GM12892 (cell line): ENCODE data around the gene RBM10.
A peak's percentile ranks its signal among the peaks of the same experiment; 100 is the strongest.

Experiments
- DNase-seq: peaks from one replicate; pipeline ENCODE4 v3.0.0; 2011; ENCODE audit not compliant: insufficient read length
- FAIRE-seq: peaks from 2 replicates; lab custom pipeline; 2011; peaks lifted over from hg19 to GRCh38; lab: Jason Lieb, UNC
- POLR2A ChIP-seq: IDR thresholded peaks from 2 replicates; pipeline ENCODE4 v1.6.1; 2011; ENCODE audit warnings: low read depth, low read length, control low read depth
- POLR2AphosphoS5 ChIP-seq: IDR thresholded peaks from 2 replicates; pipeline ENCODE4 v1.6.1; 2011; ENCODE audit warnings: low read depth, low read length, control low read depth
- TAF1 ChIP-seq: IDR thresholded peaks from 2 replicates; pipeline ENCODE4 v1.6.1; 2011; ENCODE audit warnings: low read depth, mild to moderate bottlenecking, control low read depth, low read length, borderline replicate concordance

The RBM10 gene

DNA sequence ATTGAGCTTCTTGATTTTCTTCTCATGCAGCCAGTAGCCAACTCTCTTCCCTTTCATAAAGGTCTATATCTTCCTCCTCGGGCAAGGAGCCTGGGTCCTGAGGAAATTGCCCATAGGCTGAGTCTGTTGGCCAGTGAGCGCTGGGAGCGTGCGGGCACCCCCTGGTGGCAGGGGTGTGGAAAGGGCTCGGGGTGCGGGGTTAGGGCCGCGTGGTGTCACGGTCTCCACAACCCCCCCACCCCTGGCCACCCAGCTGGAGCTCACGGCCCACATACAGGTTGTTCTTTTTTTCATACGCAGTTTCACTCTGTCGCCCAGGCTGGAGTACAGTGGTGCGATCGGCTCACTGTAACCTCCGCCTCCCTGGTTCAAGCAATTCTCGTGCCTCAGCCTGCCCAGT, 13.1 kb downstream of the RBM10 start:
- DNase-seq = no peak
- no peak for FAIRE-seq
- TF ChIP-seq TAF1 (no peak), POLR2AphosphoS5 (no peak), POLR2A (no peak)

DNA sequence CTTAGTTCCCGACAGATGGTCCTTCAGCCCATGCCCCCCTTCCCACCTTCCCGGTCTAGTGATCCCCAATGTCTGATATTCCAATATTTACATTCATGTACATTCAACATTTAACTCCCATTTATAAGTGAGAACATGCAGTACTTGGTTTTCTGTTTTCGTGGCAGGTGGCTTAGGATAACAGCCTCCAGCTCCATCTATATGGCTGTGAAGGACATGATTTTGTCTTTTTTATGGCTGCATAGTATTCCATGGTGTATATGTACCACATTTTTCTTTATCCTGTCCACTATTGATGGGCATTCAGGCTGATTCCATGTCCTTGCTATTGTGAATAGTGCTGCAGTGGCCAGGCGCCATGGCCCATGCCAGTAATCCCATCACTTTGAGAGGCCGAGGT, 13.8 kb downstream of the RBM10 start:
- TF ChIP-seq POLR2A (no peak), POLR2AphosphoS5 (no peak), TAF1 (no peak)
- no peak for FAIRE-seq
- no peak for DNase-seq

DNA sequence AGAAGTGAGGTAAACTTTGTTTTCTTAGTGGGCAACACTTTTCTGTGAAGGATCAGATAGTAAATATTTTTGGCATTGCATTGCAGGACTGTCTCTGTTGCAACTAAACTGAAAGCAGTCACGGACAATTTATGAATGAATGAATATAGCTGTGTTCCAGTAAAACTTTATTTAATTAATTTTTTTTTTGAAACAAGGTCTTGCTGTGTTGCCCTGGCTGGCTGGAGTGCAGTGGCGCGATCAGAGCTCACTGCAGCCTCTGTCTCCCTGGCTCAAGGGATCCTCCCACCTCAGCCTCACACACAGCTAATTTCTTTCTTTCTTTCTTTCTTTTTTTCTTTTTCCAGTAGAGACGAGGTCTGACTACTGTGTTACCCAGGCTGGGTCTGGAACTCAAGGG, 15.8 kb downstream of the RBM10 start:
- FAIRE-seq = no peak
- DNase-seq = no peak
- TF ChIP-seq POLR2A (no peak), TAF1 (no peak), POLR2AphosphoS5 (no peak)

DNA sequence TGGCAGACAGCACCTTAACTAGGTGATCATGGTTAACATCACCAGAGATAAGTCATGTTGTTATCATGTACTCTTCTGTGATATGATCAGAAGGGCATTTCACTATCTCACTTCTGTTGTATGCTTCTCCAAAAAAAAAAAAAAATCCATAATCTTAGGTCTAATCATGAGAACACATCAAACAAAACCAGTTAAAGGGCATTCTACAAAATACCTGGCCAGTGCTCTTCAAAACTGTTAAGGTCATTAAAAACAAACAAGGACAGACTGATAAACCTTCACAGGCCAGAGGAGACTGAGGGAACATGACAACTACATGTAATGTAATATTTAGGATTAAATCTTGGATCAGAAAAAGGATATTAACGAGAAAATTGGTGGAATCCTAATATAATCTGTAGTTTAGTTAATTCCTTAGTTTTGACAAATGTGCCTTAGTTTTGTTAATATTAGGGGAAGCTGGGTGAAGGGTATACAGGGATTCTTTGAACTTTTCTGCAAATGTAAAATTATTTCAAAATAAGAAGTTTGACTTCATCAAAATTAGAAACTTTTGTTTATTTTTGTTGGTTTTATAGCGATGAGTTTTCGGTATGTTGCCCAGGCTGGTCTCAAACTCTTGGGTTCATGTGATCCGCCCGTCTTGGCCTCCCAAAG, 18.0 kb downstream of the RBM10 start:
- no peak for FAIRE-seq
- TF ChIP-seq POLR2AphosphoS5 (no peak), TAF1 (no peak), POLR2A (no peak)
- no peak for DNase-seq

DNA sequence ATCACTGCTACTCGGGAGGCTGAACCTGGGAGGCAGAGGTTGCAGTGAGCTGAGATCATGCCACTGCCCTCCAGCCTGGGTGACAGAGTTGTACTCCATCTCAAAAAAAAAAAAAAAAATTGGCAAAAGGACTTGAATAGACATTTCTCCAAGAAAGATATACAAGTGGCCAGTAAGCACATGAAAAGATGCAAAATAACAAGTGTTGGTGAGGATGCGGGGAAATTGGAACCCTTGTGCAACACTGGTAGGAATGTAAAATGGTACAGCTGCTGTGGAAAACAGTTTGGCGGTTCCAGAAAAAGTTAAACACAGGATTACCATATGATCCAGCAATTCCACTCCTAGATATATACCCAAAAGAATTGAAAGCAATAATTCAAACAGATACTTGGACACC, 19.4 kb downstream of the RBM10 start:
- DNase-seq (no peak), FAIRE-seq (no peak)
- TF ChIP-seq POLR2AphosphoS5 = no peak

DNA sequence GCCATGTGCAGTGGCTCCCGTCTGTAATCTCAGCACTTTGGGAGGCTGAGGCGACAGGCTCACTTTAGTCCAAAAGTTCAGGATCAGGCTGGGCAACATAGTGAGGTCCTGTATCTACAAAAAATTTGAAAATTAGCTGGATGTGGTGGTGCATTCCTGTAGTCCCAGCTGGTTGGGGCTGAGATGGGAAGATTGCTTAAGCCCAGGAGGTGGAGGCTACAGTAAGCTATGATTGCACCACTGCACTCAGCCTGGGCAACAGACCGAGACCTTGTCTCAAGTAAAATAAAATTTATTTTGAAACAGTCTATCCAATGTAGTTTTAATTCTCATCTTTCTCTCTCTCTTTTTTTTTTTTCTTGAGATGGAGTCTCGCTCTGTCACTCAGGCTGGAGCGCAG, 21.1 kb downstream of the RBM10 start:
- no peak for TF ChIP-seq TAF1
- no peak for TF ChIP-seq POLR2A
- TF ChIP-seq POLR2AphosphoS5 = no peak
- no peak for DNase-seq
- FAIRE-seq = no peak

DNA sequence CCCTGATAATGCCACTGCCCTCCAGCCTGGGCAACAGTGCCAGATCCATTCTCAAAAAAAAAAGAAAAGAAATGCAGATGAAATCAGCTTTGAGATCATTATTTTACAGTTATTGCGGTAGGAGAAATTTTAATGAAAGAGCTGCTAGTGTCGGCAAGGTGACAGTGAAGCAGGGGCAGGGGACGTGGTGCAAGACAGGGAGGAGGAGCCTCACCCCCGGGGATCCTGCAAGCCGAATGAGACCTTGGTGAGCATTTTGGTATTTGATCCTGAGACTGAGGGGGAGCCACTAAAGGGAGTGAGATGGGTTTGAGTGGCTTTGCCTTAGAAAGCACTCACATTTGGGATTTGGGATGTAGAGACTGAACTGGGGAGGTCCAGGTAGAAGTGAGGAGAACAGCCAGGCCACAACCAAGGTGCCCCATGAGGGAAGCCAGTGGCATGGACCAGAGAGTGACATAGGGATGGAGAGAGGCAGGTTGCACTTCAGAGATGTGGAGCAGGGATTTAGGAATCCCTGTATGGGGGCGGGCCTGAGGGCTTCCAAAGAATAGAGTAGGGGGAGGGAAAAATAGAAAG, 23.6 kb downstream of the RBM10 start:
- no peak for DNase-seq

DNA sequence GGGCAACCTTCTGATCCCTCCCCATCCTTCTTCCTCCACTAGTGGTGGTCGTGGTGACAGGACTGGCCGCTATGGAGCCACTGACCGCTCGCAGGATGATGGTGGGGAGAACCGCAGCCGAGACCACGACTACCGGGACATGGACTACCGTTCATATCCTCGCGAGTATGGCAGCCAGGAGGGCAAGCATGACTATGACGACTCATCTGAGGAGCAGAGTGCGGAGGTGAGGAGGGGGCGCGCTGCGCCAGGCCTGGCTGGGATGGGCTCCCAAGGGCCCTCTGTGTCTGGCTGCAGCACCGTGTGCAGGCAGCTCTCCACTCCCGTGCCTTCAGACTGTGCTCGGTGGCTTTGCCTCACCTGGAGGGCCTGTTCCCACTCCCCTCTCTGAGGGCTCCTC, 24.3 kb downstream of the RBM10 start:
- DNase-seq (peak; percentile 5), FAIRE-seq (no peak)
- TF ChIP-seq POLR2AphosphoS5 (no peak), TAF1 (no peak)

More for the DNA sequence above, 23.6 kb downstream of the RBM10 start:
- FAIRE-seq = no peak
- TF ChIP-seq TAF1 (no peak), POLR2A (no peak), POLR2AphosphoS5 (no peak)

DNA sequence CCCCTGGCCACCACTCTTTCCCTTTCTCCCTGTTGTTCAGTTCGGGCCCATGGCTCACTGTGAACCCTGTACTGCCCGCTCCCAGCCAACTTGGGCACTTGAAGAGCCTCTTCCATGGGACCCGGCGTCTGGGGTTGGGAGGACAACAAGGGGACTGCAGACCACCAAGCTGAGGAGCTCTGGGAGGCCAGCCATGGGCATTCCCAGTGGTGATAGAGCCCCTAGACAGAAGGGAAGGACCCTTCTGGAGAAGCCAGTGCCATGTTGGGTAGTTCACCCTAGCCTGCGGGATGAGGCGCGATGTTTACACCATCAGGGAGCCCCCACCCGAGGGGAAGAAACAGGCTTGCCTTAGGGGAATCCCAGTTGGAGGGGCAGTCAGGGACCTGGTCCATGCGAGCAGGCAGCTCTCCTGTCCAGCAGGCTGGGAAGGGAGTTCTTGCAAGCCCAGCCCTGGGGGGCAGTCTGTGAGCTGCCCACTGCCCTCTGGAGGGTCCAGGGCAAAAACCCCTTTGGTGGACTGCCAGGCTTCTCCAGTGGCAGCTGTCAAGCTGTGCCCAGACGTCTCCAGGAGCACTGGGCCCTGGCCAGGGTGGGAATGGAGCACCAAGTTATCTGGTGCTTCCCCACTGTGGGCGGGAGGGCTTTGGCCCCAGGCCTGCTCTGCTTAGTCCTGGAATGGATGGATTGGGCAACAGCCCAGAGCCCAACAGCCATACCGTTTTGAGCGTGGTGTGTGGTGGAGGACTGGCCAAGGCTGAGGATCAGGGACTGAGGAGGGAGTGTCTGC, 24.9 kb downstream of the RBM10 start:
- FAIRE-seq (no peak), DNase-seq (no peak)
- no peak for TF ChIP-seq POLR2A
- TF ChIP-seq TAF1 = no peak
- TF ChIP-seq POLR2AphosphoS5 = no peak

DNA sequence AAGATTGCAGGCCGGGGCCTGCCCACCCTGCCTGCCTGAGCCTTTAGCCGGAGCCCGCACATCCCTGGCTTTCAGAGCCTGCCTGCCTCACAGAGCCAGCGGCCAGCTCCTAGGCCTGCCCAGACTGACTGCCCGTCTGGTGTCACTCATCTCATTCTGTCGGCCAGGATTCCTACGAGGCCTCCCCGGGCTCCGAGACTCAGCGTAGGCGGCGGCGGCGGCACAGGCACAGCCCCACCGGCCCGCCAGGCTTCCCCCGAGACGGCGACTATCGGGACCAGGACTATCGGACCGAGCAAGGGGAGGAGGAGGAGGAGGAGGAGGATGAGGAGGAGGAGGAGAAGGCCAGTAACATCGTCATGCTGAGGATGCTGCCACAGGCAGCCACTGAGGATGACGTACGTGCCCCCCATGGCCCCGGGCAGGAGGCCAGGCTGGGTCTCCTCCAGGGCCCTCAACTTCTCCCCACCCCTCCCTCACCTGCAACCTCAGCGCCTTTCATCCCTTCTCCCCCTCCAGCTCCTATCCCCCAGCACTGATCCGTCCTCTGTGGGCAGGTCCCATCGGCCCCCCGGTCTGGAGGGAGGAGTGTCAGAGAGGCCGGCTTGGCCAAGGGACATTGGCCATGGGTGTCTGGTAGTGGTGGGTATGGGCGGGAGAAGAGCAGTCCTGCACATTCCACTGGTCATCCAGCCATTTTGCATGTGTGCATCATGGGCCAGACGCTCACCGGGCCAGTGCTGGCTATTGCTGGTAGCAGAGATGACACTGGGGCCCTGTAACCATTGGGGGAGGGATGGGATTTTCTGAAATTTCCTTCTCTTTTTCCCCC, 26.1 kb downstream of the RBM10 start:
- TF ChIP-seq TAF1 (no peak), POLR2A (no peak), POLR2AphosphoS5 (no peak)
- FAIRE-seq (no peak), DNase-seq (peak; percentile 6)

DNA sequence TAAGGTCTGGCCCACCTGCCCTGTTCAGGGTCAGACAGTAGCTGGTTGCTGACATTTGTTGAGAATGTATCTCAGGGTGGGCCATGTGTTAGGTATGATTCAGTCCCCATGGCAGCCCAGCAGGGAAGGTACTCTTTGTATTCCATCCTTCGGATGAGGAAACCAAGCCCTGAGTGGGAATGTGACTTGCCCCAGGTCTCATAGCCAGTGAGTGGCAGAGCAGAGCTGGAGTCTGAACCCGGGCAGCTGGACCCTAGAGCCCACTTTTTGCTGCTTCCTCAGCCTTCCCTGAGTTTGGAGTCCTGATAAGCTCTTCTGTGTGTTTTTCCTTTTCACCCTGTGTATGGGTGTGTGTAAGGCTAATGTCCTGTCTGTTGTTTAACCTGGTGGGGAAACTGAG, 27.0 kb downstream of the RBM10 start:
- FAIRE-seq (no peak), DNase-seq (no peak)
- no peak for TF ChIP-seq POLR2A
- no peak for TF ChIP-seq POLR2AphosphoS5
- no peak for TF ChIP-seq TAF1

DNA sequence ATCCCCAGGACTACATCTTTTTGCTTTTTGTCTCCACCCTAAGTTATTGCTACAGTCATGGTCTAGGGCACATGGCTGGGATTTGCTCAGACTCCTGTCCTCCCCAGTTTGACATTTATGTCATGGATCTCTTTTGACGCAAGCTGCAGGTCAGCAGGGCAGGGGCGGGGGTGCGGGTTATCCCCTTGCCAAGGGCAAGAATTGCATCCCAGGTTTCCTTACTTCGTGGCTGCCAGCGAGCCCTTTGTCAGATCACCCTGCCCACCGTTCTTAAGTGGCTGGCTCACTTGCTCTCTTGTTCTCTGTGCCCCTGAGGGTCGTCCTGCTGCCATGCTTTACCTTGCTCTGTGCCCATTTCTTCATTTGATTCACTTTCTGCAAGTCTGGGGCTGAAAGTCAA, 27.5 kb downstream of the RBM10 start:
- FAIRE-seq (no peak), DNase-seq (no peak)
- no peak for TF ChIP-seq POLR2A
- TF ChIP-seq TAF1 = no peak
- no peak for TF ChIP-seq POLR2AphosphoS5
